Skeletal muscle satellite cell (primary cell): Measurements from ENCODE around the gene DCAKD.
A peak's percentile ranks its signal among the peaks of the same experiment; 100 is the strongest.

Experiments
- H3K27me3 ChIP-seq: 2 replicates; pipeline ENCODE4 v1.7.0; 2013; ENCODE audit warnings: low read length; ENCODE audit not compliant: control insufficient read depth, insufficient read depth
- H3K36me3 ChIP-seq: 2 replicates; pipeline ENCODE4 v1.7.0; 2013; ENCODE audit warnings: mild to moderate bottlenecking, control low read depth, low read length; ENCODE audit not compliant: insufficient read depth
- H3K4me1 ChIP-seq: 2 replicates; pipeline ENCODE4 v1.7.0; 2013; ENCODE audit warnings: low read length; ENCODE audit not compliant: control insufficient read depth, insufficient read depth
- H3K4me2 ChIP-seq: 2 replicates; pipeline ENCODE4 v1.7.0; 2013; ENCODE audit warnings: mild to moderate bottlenecking, low read length
- H3K4me3 ChIP-seq: 2 replicates; pipeline ENCODE4 v1.7.0; 2013; ENCODE audit warnings: low read length
- H3K9ac ChIP-seq: 2 replicates; pipeline ENCODE4 v1.7.0; 2013; ENCODE audit warnings: mild to moderate bottlenecking, low read depth, low read length, moderate library complexity
- H3K9me3 ChIP-seq: replicated peaks from 2 replicates; pipeline ENCODE4 v1.7.0; 2013; ENCODE audit warnings: mild to moderate bottlenecking, control low read depth, low read length

Gene DCAKD

GRCh38 chr17:45022655-45023339 lies 28.6 kb downstream of the DCAKD start:
- no peaks in the 10 kb centered on the region for H3K9me3 ChIP-seq
- H3K9ac ChIP-seq, result no peak overlapping the region
- no peaks in the 10 kb centered on the region for H3K36me3 ChIP-seq
- H3K4me3 ChIP-seq, result no peak overlapping the region
- H3K4me1 ChIP-seq, result peaks cover 19% of the 10 kb centered on the region
- no peak overlapping the region for H3K4me2 ChIP-seq
- H3K27me3 ChIP-seq, result no peaks in the 10 kb centered on the region

DNA sequence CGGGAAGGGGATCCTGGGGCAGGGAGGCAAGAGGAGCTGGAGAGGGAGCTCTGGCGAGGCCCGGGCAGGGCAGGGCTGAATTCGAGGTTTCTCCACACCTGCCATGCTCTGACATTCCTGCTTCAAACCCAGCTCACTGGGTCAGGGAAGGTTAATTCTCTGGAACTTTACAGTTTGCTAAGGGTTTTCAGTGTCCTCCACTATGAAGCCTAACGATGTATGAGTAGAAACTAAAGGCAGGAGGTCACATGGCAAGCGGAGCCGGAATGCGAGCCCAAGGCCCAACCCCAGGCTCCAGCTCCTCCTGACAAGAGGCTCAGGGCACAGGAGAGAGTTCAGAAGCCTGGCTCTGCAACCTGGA lies 29.2 kb downstream of the DCAKD start:
- Histone ChIP-seq H3K36me3 (no peaks in the 10 kb centered on the region), H3K4me3 (no peak overlapping the region), H3K27me3 (no peaks in the 10 kb centered on the region), H3K9me3 (no peaks in the 10 kb centered on the region), H3K9ac (no peak overlapping the region), H3K4me2 (peak overlapping the region; percentile 89), H3K4me1 (peaks cover 19% of the 10 kb centered on the region)

DNA sequence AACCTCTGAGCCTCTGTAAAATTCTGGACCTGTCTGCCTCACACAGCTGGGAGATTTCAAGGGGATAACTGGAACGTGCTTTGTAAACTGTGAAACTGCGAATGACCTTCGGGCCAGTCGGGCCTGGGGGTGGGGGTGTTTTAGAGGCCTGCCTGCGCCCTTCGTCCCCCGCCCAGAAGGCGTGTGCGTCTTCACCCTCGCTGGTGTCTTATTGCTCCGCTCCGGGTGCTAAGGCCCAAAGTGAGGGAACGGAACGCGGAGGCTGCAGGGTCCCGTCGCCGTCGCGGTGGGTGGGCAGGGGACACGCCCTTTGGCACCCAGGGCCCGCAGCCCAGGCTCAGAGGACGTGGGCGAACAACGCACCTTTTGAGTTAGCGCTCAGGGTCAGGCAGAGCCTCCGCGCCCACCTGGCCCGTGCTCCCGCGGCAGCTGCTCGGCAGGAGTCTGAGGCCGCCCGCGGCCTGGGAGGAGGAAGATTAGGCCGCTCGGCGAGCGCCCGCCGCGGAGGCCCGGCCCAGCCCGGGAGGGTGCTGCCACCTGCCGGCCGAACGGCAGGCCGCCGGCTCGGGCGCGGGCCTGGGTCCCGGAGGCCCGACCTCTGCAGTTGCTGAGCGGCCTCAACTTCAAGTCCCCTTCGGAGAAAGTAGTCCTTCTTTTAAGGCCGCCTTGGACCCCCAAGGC lies 29.7 kb downstream of the DCAKD start:
- no peaks in the 10 kb centered on the region for H3K27me3 ChIP-seq
- peak overlapping the region; percentile 75 for H3K9ac ChIP-seq
- peak overlapping the region; percentile 89 for H3K4me2 ChIP-seq
- no peaks in the 10 kb centered on the region for H3K36me3 ChIP-seq
- peaks cover 19% of the 10 kb centered on the region for H3K4me1 ChIP-seq
- H3K4me3 ChIP-seq, result peak overlapping the region; percentile 63
- no peaks in the 10 kb centered on the region for H3K9me3 ChIP-seq

DNA sequence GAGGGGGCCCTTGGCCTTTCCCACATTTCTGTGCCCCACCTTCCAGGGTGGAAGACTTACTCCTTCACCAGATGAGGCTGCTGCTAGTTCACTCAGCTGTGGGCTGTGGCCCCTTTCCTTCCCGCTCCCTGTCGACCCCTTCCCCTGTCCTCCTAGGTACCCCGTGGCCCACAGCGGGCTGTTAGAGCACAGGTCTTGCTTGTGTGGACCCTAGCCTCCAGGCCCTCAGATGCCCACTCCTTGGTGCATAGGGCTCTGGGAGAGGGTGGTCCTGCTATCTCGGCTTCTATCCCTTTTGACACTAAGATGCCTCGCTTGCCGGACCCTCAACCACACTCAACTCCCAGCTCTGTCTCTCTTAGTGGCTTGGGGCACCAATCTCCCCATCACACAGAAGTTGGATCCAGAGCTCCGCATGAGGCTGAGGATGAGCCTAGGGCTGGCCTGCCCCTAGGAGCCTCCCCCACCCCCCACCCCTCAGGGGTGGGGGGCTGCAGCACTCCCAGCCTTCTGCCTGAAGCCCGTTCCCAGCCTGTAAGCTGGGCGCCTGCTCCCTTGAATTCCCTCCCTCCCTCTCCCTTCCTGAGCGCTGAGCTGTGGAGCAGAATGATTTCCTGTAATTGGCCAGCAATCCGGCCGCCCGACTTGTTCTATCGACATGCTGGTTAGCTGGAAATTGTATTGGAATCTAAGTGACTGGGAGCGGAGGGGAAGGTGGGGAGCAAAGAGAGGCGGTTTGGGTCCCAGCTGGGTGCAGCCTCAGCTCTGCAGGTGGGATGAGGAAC lies 30.9 kb downstream of the DCAKD start:
- H3K9me3 ChIP-seq, result no peaks in the 10 kb centered on the region
- H3K9ac ChIP-seq, result no peak overlapping the region
- no peak overlapping the region for H3K4me3 ChIP-seq
- H3K27me3 ChIP-seq, result no peaks in the 10 kb centered on the region
- H3K36me3 ChIP-seq, result no peaks in the 10 kb centered on the region
- no peak overlapping the region for H3K4me2 ChIP-seq
- peaks cover 19% of the 10 kb centered on the region for H3K4me1 ChIP-seq

DNA sequence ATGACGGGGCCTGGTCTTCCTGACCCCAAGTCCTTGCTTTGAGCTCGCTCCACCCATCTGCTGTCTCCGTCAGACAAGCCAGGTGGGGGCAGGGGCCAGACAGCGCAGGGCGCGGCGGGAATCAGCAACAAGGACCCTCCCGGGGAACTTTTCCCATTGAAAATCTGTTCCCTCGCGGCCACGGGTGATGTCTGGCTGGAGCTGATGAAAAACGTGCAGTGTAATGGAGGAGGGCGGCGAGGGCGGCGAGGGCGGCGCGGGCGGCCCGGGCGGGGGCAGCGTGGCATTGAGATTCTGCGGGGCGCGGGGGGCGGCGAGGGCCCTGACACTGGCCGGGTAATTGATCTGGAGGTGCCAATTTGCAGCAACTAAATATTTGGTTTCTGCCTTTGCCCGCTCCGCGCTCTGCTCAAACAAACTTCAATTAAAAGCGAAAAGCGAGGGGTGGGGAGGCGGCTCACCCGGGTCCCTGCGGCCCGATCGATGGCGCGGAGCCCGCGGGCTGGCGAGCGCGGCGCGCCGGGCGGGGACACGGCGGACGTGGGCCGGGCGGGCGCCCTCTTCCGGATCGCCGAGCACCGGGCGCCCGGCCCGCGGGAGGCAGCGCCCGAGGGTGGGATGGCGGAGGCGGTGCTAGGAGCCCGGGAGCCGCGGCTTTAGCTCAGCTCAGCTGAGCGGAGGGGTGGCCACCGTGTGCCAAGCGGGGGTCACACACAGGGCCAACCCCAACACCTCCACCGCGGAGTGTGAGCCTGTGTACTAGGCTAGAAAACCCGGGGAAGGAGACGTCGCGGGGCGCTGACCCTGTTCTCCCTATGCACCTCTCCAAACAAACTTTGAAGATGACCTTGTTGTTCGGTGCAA lies 32.4 kb downstream of the DCAKD start:
- Histone ChIP-seq H3K36me3 (no peaks in the 10 kb centered on the region), H3K27me3 (no peaks in the 10 kb centered on the region), H3K4me3 (peak overlapping the region; percentile 72), H3K4me1 (peaks cover 19% of the 10 kb centered on the region), H3K9ac (peak overlapping the region; percentile 73), H3K4me2 (peak overlapping the region; percentile 89), H3K9me3 (no peaks in the 10 kb centered on the region)

- H3K27me3 ChIP-seq, result no peaks in the 10 kb centered on the region
- peak overlapping the region; percentile 89 for H3K4me2 ChIP-seq
- H3K4me3 ChIP-seq, result peak overlapping the region; percentile 72
- H3K9ac ChIP-seq, result peak overlapping the region; percentile 73
- H3K36me3 ChIP-seq, result no peaks in the 10 kb centered on the region
- peaks cover 19% of the 10 kb centered on the region for H3K4me1 ChIP-seq
- no peaks in the 10 kb centered on the region for H3K9me3 ChIP-seq
Observed at GRCh38 chr17:45018514-45018847, 33.0 kb downstream of the DCAKD start.

DNA sequence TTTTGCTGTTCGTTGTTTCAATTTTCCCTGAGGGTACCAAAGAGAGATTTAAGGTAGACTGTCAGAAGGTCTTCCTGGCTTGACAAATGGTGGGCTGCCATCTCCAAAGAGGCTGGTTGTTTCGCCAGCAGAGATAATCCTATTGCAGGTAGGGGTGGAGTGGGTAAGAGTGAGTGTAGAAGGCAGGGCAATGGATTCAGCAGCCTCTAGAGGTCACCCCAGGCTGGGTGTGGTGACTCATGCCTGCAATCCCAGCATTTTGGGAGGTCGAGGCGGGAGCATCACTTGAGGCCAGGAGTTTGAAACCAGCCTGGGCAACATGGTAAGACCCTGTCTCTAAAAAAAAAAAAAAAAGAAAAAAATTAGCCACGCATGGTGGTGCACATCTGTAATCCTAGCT lies 34.6 kb downstream of the DCAKD start:
- H3K4me1 ChIP-seq, result peaks cover 30% of the 10 kb centered on the region
- H3K9ac ChIP-seq, result no peak overlapping the region
- no peaks in the 10 kb centered on the region for H3K9me3 ChIP-seq

GRCh38 chr17:45016237-45016636 lies 35.2 kb downstream of the DCAKD start:
- Histone ChIP-seq H3K4me2 (no peak overlapping the region), H3K9ac (no peak overlapping the region), H3K4me1 (peaks cover 24% of the 10 kb centered on the region), H3K27me3 (no peaks in the 10 kb centered on the region), H3K4me3 (no peak overlapping the region), H3K9me3 (no peaks in the 10 kb centered on the region), H3K36me3 (no peaks in the 10 kb centered on the region)

More for the DNA sequence above, 34.6 kb downstream of the DCAKD start:
- Histone ChIP-seq H3K36me3 (no peaks in the 10 kb centered on the region), H3K4me2 (no peak overlapping the region), H3K4me3 (no peak overlapping the region), H3K27me3 (no peaks in the 10 kb centered on the region)

- Histone ChIP-seq H3K4me2 (peak overlapping the region; percentile 32), H3K9ac (no peak overlapping the region), H3K4me1 (peaks cover 13% of the 10 kb centered on the region), H3K9me3 (no peaks in the 10 kb centered on the region), H3K4me3 (no peak overlapping the region), H3K27me3 (no peaks in the 10 kb centered on the region), H3K36me3 (no peaks in the 10 kb centered on the region)
Observed at GRCh38 chr17:45013021-45013997, 38.1 kb downstream of the DCAKD start.

DNA sequence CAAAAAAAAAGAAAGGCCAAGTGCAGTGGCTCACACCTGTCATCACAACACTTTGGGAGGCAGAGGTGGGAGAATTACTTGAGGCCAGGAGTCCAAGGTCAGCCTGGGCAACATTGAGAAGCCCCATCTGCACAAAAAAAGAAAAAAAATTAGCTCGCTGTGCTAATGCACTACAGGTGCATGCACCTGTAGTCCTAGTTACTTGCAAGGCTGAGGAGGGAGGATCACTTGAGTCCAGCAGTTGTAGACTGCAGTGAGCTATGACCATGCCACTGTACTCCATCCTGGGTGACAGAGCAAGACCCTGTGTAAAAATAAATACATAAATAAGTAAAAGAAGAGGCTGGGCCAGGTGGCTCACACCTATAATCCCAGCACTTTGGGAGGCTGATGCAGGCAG lies 39.7 kb downstream of the DCAKD start:
- Histone ChIP-seq H3K4me1 (peaks cover 11% of the 10 kb centered on the region), H3K9ac (no peak overlapping the region), H3K36me3 (no peaks in the 10 kb centered on the region), H3K4me3 (no peak overlapping the region), H3K9me3 (no peaks in the 10 kb centered on the region), H3K27me3 (no peaks in the 10 kb centered on the region), H3K4me2 (no peak overlapping the region)
